IPS-NIHi7 (cell line): Measurements from ENCODE around the gene MYDGF.
A peak's percentile ranks its signal among the peaks of the same experiment; 100 is the strongest.

Experiments
- DNase-seq: peaks from one replicate; pipeline ENCODE4 v3.0.0; 2012; ENCODE audit warnings: mixed read lengths; ENCODE audit errors: extremely low spot score

MYDGF gene

DNA sequence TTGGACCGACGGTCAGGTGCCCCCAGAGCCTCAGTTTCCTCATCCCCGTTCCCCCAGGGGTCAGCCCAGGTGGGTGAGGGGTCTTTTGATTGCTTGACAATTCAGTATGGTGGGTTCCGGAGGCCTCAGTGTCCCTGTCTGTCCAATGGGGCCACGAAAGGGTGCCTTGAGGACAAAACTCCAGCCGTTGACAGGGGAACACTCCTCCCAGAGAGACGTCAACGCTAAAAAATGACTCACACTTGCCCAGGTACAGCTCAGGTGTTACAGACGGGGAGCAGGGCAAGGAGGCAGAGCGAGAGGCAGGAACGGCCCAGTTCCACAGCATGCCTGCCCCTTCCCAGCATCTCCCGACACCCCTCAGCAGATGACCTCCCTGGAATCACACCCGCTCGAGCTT, 29.0 kb downstream of the MYDGF start:
- DNase-seq = no peak

DNA sequence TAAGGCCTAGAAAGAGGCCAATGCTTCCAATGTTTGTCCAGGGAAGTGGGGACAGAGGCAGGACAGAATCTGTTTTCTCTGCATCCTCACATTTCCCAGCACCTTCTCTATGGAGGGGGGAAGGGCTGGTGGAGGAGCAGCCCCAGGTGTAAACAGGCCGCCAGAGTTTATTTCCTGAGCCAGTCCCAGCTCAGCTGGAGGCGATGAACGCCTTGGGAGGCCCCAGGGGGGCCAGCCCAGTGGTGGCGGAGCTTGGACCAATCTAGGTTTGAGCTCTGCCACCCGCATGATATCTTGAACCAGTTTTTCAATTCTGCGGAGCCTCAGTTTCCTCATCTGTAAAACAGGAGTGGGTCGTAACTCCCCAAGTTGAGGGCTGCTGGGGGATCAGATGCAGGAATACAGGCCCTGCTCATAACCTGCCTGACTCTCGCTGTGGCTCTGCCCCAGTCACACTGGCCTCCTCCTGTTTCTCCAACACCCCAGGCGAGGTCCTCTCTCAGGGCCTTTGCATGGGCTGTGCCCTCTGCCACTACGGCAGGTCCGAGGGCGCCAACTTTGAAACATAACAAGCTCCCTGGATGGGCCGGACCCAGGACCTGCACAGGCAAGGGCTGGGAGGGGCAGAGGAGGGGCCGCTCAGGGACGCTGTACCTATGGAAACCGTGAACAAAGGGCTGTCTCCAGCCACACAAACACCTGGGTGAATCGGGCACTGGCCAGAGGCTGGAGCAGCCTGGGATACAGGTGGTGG, 29.7 kb downstream of the MYDGF start:
- DNase-seq = no peak

DNA sequence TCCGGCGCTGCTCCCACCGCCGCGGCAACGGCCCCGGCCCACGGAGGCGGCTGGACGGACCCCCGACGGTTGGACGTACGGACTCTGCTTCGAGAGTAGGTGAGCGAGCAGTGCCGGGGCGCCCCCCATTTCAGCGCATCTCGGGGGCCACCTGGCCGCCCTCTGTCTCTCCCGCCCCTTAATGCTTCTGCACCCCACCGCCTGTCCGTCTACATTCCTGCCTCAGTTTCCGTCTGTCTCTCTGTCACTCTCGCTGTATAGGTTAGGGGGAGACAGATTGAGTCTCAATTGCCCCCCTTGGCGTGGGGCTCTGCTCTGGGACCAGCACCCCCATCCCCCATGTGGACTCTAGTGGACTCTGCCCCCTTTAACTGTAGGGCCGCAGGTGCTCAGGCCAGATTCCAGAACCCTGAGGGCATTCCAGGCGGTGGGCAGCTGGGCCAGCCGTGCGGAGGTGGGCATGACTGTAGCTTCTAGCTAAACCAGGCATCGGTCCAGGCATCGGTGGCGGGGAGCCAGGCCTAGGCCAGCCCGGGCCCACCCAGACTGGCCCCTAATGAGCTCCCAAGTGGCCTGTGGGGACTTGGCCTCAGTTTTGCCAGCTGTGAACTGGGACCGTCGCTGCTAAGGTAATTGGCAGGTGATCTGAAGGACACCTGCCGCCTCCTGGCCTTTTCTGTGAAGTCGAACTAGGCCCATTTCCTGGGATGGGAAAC, 30.5 kb downstream of the MYDGF start:
- DNase-seq = no peak

DNA sequence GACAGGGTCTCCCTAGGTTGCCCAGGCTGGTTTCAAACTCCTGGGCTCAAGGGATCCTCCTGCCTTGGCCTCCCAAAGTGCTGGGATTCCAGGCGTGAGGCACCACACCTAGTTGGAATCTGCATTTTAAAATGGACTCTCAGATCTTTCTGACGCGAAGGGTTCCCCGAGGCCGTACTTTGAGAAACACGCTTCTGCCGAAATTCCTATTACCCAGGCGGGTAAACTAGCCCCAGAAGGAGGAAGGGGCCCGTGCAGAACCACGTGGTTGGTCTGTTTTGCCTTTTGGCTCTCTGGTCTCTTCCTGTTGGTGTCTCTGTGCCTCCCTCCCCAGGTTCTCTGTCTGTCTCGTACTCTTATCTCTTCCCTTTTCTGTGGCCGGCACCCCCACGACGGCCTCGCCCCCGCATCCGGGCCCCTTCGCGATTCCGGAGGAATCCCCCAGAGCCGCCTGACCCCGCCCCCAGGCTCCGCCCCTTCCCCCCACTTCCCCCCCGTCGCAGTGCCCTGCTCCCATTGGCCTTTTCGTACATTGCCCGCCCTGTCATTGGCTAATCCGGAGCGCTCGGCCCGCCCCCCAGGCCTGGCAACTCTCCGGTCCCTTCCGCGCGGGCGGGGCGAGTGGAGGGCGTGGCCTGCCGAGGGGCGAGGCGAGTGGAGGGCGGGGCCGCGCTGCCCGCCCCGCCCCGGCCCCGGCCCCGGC, 31.2 kb downstream of the MYDGF start, which contains the start of gene TNFAIP8L1:
TSS of gene TNFAIP8L1 (plus strand) at position 689 of the 703 bp plus-strand sequence. CDS start 12,354 bp downstream, outside the sequence.
- DNase-seq = peak; percentile 100

DNA sequence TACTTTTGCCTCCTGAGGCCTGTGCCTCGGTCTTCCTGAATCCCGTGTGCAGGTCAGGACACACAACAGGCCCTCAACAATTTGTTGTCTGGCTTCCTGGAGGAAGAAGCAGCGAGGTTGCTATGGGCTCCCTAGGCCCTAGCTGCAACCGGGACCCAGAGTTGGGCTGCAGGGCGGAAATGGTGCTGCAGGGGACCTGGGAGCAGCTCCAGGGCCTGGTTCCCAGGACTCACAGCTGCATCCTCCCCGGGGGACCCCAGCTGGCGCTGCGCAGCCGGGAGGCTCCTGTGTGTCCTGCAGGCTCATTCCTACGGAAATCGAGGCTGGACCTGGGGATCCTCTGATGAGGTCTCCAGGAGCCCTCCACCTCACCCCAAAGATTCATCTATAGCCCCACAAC, 31.8 kb downstream of the MYDGF start:
- no peak for DNase-seq

DNA sequence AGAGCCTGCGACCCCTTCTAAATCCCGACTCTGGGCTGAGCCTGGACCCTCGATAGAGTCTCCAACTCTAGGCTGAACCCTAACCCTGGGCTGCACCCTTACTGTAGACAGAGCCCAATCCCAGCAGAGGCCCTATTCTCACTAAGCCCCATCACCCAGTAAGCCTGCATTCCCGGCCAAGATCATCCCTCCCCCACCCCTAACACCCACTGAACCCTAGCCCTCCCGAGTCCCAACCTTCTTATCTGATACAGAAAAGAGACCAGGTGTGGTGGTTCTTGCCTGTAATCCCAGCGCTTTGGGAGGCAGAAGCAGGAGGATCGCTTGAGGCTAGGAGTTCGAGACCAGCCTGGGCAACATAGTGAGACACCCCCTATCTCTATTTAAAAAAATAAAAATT, 33.4 kb downstream of the MYDGF start:
- no peak for DNase-seq

DNA sequence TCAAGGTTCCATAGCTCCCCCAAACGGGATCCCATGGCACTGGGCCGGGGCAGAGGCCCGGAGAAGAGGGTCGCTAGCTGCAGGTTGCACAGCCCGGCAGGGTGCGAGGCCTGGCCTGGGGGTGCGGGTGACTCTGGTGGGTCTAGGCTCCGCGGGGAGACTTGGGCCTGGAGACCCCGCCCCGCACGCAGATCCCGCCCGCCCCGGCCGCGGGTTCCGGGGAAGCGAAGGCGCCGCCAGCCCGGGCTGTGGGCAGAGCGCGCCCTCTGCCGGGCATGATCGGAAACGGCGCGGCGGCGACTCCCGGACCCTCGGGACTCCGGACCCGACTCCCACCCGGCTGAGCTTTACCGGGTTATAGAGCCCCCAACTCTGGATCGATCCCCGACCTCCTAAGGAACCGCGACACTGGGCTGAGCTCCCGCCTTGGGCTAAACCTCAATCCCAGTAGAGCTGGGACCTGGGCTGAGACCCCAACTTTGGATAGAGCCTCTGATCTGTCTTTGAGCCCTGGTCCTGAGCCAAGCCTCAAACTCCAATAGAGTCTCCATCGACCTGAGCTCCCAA, 33.9 kb downstream of the MYDGF start:
- DNase-seq = peak; percentile 83

DNA sequence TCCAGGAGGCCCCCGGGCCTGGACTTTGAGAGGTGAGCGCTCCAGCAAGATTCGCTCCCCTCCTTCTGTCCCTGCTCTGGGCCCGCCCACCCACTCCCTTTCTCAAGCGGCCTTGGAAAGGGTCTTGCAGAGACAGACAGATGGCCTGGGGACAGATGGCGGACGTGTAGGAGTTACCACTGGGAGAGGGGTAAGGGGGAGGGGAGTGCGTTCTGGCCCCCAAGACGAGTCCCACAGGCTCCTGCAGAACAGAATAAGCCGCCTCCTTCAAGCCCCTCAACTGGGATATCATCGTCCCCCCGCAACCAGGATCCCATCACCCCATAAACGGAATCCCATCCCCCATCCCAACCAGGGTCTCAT, 34.4 kb downstream of the MYDGF start:
- no peak for DNase-seq

DNA sequence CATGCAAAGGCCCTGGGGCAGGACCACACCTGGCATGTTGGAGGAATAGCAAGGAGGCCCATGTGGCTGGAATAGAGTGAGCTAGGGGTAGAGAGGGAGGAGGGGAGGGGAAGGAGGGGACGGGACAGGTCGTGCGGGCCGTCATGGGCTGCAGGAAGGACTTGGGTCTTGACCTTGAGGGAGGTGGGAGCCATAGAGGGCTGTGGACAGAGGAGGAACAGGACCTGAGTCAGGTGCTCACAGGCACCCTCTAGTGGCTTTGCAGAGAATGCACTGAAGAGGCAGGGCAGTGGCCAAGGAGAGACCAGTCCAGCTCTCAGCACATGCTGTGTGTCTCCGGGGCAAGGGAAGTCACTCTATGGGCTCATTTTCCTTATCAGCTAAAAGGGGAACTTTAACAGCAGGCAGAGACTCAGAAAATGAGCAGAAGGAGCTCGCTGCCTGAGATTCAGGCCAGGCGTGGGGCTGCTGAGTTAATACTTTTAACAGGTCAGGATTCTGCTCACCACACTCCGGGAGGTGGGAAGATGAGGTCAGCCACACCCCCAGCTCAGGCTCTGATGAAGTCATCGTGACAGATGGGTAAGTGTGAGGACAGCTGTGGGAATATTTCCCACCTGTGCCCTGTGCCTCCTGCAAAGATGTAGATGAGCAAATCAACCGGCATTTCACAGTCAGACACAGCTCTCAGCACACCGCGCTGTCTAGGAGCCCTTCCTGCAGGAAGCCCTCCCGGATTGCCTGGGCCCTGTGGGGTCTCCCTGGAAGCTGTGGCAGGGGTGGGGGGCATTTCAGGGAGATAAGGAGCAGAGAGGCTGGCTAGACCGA, 36.8 kb downstream of the MYDGF start:
- peak; percentile 82 for DNase-seq

DNA sequence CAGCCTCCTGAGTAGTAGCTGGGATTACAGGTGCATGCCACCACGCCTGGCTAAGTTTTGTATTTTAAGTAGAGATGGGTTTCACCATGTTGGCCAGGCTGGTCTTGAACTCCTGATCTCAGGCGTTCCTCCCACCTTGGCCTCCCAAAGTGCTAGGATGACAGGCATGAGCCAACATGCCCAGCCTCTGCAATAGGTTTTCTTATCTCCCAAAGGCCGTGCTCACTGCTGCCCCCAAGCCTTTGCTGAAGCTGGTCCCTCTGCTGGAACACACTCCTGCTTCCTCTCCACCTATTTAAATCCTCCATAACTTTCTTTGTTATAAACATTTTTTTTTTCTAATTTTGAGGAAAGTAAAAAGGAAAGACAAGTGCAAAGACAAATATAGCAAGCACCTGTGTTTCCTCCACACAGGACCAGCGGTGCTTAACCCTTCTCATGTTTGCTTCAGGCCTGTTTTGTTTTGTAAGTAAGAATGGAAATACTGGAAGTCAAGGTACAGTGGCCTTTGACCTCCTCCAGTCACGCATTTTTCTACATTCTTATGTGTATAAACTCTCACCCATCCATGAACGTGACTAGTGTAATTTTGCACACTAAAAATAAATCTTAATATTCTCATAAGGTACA, 45.3 kb downstream of the MYDGF start:
- peak; percentile 62 for DNase-seq

DNA sequence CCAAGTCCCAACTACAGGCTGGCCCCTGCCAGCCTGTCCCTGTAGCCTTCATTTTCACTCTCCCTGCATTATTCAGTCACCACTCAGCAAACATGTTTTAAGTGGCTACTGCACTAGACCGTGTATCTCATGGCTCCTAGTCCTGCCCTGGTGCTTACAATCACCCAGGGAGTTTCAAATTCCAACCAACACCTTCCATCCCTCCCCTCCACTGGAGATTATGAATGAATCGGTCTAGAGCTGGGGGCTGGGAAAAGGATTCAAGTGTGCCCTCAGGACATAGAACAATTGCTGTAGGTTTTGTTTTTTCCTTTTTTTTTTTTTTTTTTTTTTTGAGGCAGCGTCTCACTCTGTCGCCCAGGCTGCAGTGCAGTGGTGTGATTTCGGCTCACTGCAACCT, 45.8 kb downstream of the MYDGF start:
- DNase-seq = no peak

DNA sequence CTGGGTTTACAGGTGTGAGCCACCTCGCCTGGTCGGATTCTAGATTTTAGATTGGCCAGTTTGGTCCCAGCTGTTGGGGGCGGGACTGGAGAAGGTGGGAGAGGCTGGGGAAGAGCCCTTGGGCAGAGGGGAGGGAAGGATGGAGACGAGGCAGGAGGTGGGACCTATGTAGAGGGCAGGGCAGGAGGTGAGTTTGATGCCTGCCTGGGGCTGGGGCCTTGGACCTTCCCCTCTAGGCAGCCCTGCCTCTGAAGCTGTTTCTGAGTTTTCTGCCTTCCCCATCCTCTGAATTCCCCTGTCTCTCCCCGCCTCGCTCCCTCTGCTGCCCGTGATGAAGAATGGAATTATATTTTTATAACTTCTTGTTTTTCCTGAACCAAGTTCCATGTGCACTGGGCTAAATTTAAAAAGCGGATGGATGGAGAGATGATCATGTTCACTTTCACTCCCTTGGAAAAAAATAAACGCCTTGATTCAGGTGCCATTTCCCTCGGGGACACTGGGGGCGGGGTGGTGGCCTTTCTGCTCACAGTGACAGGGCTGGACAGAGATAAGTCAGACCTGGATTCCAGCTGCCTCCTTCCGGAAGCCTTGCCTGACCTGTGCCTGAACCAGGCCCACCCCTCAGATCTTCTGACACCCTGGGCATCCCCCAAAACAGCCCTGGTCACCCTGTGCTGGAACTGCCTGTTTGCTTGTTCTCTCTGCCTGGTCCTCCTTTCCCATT, 47.3 kb downstream of the MYDGF start:
- peak; percentile 55 for DNase-seq

DNA sequence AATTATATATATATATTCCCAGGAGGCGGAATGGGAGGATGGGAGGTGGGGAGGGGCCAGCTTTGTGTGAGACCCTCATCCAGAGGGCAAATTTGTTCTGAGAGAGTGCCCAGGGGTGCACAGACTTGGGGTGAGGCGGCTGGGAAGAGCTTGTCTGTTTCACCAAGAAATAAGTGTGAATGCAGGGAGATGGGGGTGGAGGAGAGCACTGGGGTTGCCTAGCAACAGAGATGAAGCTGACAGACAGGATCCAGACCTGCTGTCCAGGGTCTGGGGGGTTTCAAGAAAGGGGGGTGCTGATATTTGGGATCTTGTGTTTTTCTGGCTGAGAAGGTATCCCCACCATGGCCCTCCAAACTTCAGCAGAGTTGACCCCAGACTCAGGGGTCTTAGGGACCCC, 49.5 kb downstream of the MYDGF start:
- DNase-seq = no peak

DNA sequence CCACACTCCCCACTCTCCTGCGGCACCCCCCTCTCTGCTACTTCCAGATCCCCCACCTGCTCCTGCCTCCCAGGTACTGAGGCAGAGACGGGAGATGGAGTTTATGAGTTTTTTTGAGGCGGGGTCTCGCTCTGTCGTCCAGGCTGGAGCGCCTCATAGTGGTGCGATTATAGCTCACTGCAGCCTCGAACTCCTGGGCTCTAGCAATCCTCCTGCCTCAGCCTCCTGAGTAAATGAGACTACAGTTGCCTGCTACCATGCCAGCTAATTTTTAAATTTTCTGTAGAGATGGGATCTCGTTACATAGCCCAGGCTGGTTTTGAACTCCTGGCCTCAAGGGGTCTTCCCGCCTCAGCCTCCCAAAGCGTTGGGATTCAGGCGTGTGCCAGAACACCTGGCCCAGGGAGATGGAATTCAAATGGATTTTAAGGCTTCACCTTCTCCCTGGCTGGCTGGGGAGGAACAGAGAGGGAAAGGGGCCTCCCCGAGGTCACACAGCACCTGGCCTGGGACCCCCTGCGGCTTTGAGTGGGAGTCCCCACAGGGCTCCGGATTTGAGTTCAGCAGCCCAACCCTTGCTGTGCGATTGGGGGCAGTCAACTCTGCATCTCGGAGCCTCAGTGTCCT, 50.4 kb downstream of the MYDGF start:
- DNase-seq = no peak

DNA sequence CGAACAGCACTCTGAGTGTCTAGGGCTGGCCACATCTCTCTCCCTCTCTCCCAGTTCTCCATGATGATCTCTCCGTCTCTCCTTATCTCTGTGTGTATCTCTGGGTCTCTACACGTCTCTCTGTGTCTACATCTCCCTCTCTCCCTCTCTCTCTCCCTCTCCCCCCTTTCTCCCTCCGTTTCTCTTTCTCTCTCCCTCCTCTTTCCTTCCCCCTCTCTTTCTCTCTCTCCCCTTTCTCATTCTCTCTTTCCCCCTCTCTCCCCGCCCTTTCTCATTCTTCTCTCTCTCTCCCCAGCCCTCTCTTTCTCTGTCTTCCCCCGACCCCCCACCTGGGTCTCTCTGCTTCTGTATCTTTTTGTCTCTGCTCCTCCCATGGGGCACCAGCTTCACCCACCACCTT, 52.1 kb downstream of the MYDGF start:
- no peak for DNase-seq

DNA sequence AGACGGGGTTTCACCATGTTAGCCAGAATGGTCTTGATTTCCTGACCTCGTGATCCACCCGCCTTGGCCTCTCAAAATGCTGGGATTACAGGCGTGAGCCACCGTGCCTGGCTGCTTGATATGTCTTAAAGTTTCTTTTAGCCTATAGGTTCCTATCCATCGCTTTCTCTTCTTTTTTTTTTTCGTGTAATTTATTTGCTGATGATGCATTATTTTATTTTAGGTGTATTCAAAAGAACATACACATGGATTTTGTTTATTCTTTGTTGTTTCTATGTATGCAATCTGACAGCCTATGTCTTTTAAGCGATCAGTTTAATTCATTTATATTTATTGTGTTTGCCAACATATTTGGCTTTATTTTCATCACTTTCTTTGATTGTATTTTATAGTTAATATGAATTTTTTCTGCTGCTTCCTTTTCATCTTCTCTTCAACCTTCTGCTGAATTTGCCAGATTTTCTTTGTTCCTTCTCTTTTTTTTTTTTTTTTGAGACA, 56.8 kb downstream of the MYDGF start:
- no peak for DNase-seq

DNA sequence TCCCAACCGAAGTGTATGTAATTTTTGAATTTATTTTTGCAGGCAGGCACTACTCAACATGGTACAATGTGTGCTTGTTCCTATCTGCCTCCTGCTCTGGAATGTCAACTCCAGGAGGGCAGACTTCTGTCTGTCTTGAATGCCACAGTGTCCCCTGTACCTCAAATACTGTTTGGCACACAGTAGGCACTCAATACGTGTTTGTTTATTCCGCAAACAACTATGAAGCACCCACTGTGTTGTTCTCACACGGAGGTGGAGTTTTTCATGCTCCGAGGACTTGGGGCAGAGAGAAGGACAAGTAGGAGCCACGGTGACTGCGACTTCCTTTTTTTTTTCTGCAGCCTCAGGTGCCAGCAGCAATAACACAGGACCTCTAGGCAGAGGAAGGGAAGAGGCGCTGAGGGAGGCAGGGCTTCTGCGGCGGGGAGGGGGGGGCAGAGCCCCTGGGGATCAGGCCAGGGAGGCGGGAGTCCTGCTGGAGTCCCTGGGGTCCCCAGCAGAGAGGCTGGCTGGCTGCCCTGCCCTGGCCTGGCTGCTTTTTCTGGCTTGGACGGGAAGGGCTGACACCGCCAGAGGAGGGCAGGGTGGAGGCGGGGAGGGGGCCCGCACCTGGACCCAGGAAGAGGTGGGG, 60.1 kb downstream of the MYDGF start:
- peak; percentile 43 for DNase-seq
